ENCODE data around the gene MTHFD2L. TPM values are rescaled to one million over a fixed set of nuclear protein-coding genes. Genes with fewer than 3 reads are reported as not detected.

MTHFD2L gene
- total RNA-seq, 3 donors from 2014 or later: 10.7 to 12.9 (median 11.6) TPM

GRCh38 chr4:74117024-74117534 is 40.8 kb upstream of the MTHFD2L start:
- DNase-seq: peak in 1 of 3 donors; percentile 55
- no peaks in the 10 kb centered on the region for H3K9me3 ChIP-seq
- H3K4me1 ChIP-seq (ENCODE audit: low read depth): peaks cover 9% of the 10 kb centered on the region
- no peaks in the 10 kb centered on the region for H3K36me3 ChIP-seq (ENCODE audit: low read depth)
- no peak for TF ChIP-seq CTCF (IDR thresholded peaks at IDR 0.05)
- ATAC-seq: peak; percentile 91
- intact Hi-C loops (cut with DNase I, micrococcal nuclease): no loop called here
- no peak overlapping the region for H3K4me3 ChIP-seq

GRCh38 chr4:74118600-74119338 is 39.1 kb upstream of the MTHFD2L start:
- intact Hi-C loops (cut with DNase I, micrococcal nuclease): no loop called here
- DNase-seq (no peak), ATAC-seq (no peak)
- no peak overlapping the region for H3K4me3 ChIP-seq
- TF ChIP-seq CTCF (IDR thresholded peaks at IDR 0.05): no peak
- no peaks in the 10 kb centered on the region for H3K36me3 ChIP-seq (ENCODE audit: low read depth)
- peaks cover 9% of the 10 kb centered on the region for H3K4me1 ChIP-seq (ENCODE audit: low read depth)
- H3K9me3 ChIP-seq: no peaks in the 10 kb centered on the region

GRCh38 chr4:74120086-74120485 is 37.8 kb upstream of the MTHFD2L start:
- no peak for ATAC-seq
- Histone ChIP-seq H3K36me3 (ENCODE audit: low read depth) (no peaks in the 10 kb centered on the region), H3K4me1 (ENCODE audit: low read depth) (peaks cover 9% of the 10 kb centered on the region), H3K4me3 (no peak overlapping the region), H3K9me3 (no peaks in the 10 kb centered on the region)
- TF ChIP-seq CTCF (IDR thresholded peaks at IDR 0.05): no peak
- intact Hi-C loops (cut with DNase I, micrococcal nuclease): no loop called here
- DNase-seq: no peak

GRCh38 chr4:74121643-74122579 is 36.0 kb upstream of the MTHFD2L start:
- H3K4me1 ChIP-seq (ENCODE audit: low read depth): peaks cover 7% of the 10 kb centered on the region
- no peak for TF ChIP-seq CTCF (IDR thresholded peaks at IDR 0.05)
- intact Hi-C loops (cut with DNase I, micrococcal nuclease): no loop called here
- DNase-seq (no peak), ATAC-seq (no peak)
- H3K9me3 ChIP-seq: no peaks in the 10 kb centered on the region
- H3K4me3 ChIP-seq: no peak overlapping the region
- no peaks in the 10 kb centered on the region for H3K36me3 ChIP-seq (ENCODE audit: low read depth)

GRCh38 chr4:74123065-74123728 is 34.7 kb upstream of the MTHFD2L start:
- peak; percentile 23 for ATAC-seq
- intact Hi-C loops (cut with DNase I, micrococcal nuclease): no loop called here
- no peak for TF ChIP-seq CTCF (IDR thresholded peaks at IDR 0.05)
- no peaks in the 10 kb centered on the region for H3K36me3 ChIP-seq (ENCODE audit: low read depth)
- DNase-seq: no peak
- H3K4me3 ChIP-seq: no peak overlapping the region
- H3K9me3 ChIP-seq: no peaks in the 10 kb centered on the region
- H3K4me1 ChIP-seq (ENCODE audit: low read depth): no peaks in the 10 kb centered on the region
